Brain microvascular endothelial cell (primary cell): ENCODE data around the gene STARD3.
A peak's percentile ranks its signal among the peaks of the same experiment; 100 is the strongest.
"Not testable (repeated sequence)": the region's sequence is repeated elsewhere in the genome, so short reads cannot be mapped to it uniquely, and the experiment has no call there.

Experiments
- DNase-seq: peaks from one replicate; pipeline ENCODE4 v3.0.0-alpha.2; 2020
- H3K27ac ChIP-seq: fragments of 250-450 bp; sonication (Bioruptor Pico); 2 replicates; pipeline ENCODE4 v1.5.1; 2020; ENCODE audit warnings: mild to moderate bottlenecking, moderate library complexity
- H3K27me3 ChIP-seq: fragments of 250-450 bp; sonication (Bioruptor Pico); replicated peaks from 2 replicates; pipeline ENCODE4 v1.5.1; 2020; ENCODE audit warnings: mild to moderate bottlenecking
- H3K36me3 ChIP-seq: fragments of 250-450 bp; sonication (Bioruptor Pico); replicated peaks from 2 replicates; pipeline ENCODE4 v1.5.1; 2020; ENCODE audit warnings: mild to moderate bottlenecking
- H3K4me3 ChIP-seq: 2 replicates; pipeline ENCODE4 v1.5.1; 2011; ENCODE audit warnings: low read depth, mild to moderate bottlenecking, control low read depth, low read length, moderate library complexity
- CTCF ChIP-seq: IDR thresholded peaks from 2 replicates; pipeline ENCODE4 v1.5.1; 2011; ENCODE audit warnings: low read depth, mild to moderate bottlenecking, moderate library complexity, low read length, control low read depth, inconsistent platforms; ENCODE audit errors: missing control alignments
- in situ Hi-C: cut with HindIII; loops from 2 replicates; pipeline ENCODE4 v1.10.0; 2017; ENCODE audit warnings: low sequenced_read_pairs, low pct_ligation_motif_present

The STARD3 gene

GRCh38 chr17:39636927-39637736, at the start of gene STARD3:
STARD3 (plus strand) TSS chr17:39637144; CDS start chr17:39653532, 16,388 bp downstream.
- H3K4me3 ChIP-seq: peak within 1 kb of the TSS; percentile 92
- DNase-seq: peak; percentile 75
- H3K27me3 ChIP-seq: peaks cover under 1% of the 10 kb centered on the region
- peak within 1 kb of the TSS; percentile 79 for H3K27ac ChIP-seq
- H3K36me3 ChIP-seq: no peaks in the 10 kb centered on the region
- peak; percentile 2 for TF ChIP-seq CTCF
- in situ Hi-C loops: no loop called here

- DNase-seq, H3K27ac ChIP-seq, in situ Hi-C loops, H3K4me3 ChIP-seq, H3K36me3 ChIP-seq: not testable (repeated sequence)
- H3K27me3 ChIP-seq: peaks cover 13% of the 10 kb centered on the region
Observed at GRCh38 chr17:39590180-39590579, 46.8 kb upstream of the STARD3 start.

- in situ Hi-C loops: no loop called here
- DNase-seq: peak; percentile 9
- Histone ChIP-seq H3K27ac (no peak overlapping the region), H3K36me3 (no peaks in the 10 kb centered on the region), H3K27me3 (peaks cover 33% of the 10 kb centered on the region), H3K4me3 (no peak overlapping the region)
- no peak for TF ChIP-seq CTCF
Observed at GRCh38 chr17:39591958-39592954, 44.7 kb upstream of the STARD3 start.

GRCh38 chr17:39593371-39593770, 43.6 kb upstream of the STARD3 start:
- Histone ChIP-seq H3K27me3 (peaks cover 41% of the 10 kb centered on the region), H3K36me3 (no peaks in the 10 kb centered on the region), H3K4me3 (no peak overlapping the region), H3K27ac (no peak overlapping the region)
- DNase-seq: no peak
- in situ Hi-C loops: no loop called here
- TF ChIP-seq CTCF: no peak

- no peak for DNase-seq
- in situ Hi-C loops: no loop called here
Observed at GRCh38 chr17:39595294-39595693, 41.6 kb upstream of the STARD3 start.

More at GRCh38 chr17:39595294-39595693, 41.6 kb upstream of the STARD3 start:
- H3K4me3 ChIP-seq: no peak overlapping the region
- no peaks in the 10 kb centered on the region for H3K36me3 ChIP-seq
- H3K27ac ChIP-seq: no peak overlapping the region
- H3K27me3 ChIP-seq: peaks cover 61% of the 10 kb centered on the region
- TF ChIP-seq CTCF: no peak
